Measurements from ENCODE around the gene LZTS2. TPM values are rescaled to one million over a fixed set of nuclear protein-coding genes. Genes with fewer than 3 reads are reported as not detected.

Gene LZTS2
- total RNA-seq, 1 experiment from 2014 or later: 69.1 TPM

DNA sequence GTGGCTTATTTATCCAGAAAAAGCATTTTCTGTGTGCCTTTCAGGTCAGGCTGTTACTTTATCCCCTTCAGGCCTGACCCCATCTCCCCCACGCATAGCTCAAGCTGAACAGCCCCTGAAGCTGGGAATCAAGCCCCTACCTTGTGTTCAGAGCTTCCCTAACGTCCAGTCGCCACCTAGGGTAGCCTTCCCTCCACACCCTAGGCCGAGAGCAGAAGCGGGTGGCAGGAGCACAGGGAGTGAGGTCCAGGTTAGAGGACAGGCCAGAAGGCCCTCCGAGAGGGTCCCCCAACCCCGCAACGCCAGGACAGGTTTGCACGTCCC, 30.8 kb upstream of the LZTS2 start:
- no peaks in the 10 kb centered on the region for H3K27me3 ChIP-seq (ENCODE audit: insufficient read depth, low read length)
- H2BK5ac ChIP-seq (ENCODE audit: insufficient read length, low read length): no peak overlapping the region
- no CpG with 5 or more reads among the region's 9 CpGs for WGBS (ENCODE audit: extremely low coverage, insufficient read length, low lambda C conversion rate)
- no peak overlapping the region for H2AFZ ChIP-seq (ENCODE audit: low read length)
- no peak overlapping the region for H3K4ac ChIP-seq (ENCODE audit: low read depth, low read length)
- H3T11ph ChIP-seq (ENCODE audit: low read length): no peak overlapping the region
- Mint-ChIP-seq H3K4me3 (peak overlapping the region; percentile 66 to 84), H3K9me3 (no peaks in the 10 kb centered on the region; a peak in 1 of 5 replicates), H3K36me3 (ENCODE audit: insufficient read depth in 1 of 3, low read depth in 3 of 3) (peaks cover 0 to 2% (median 0%) of the 10 kb centered on the region in 3 experiments; a peak in 1 of 7 replicates), H3K27ac (no peak overlapping the region), H3K4me1 (peaks cover 32 to 34% of the 10 kb centered on the region in 2 experiments), H3K27me3 (ENCODE audit: low read depth) (peaks cover 7% of the 10 kb centered on the region)
- H4K8ac ChIP-seq (replicated peaks; ENCODE audit: insufficient read length, low read depth, low read length): no peak overlapping the region
- no peaks in the 10 kb centered on the region for H3K79me1 ChIP-seq (ENCODE audit: insufficient read depth, low read depth, low read length, poor library complexity, severe bottlenecking)
- H2BK12ac ChIP-seq (ENCODE audit: insufficient read length, low read depth, low read length): no peak overlapping the region
- peak overlapping the region; percentile 95 for H3K4me2 ChIP-seq (ENCODE audit: insufficient read depth, insufficient read length, low read length)
- H2BK120ac ChIP-seq (ENCODE audit: low read depth, low read length, poor library complexity, severe bottlenecking): no peak overlapping the region
- H3K14ac ChIP-seq (ENCODE audit: insufficient read depth, low read length): 0 out of 2 replicates have a peak overlapping the region, but pooled peaks have one; percentile 26
- no peak overlapping the region for H3K9ac ChIP-seq (ENCODE audit: extremely low read depth, insufficient read length, low read length)
- no peaks in the 10 kb centered on the region for H3K79me2 ChIP-seq (ENCODE audit: insufficient read depth, low read length)
- H2BK15ac ChIP-seq (ENCODE audit: low read depth, low read length): no peak overlapping the region
- H3K18ac ChIP-seq (ENCODE audit: insufficient read length, low read depth, low read length): no peak overlapping the region
- H3K9me3 ChIP-seq (ENCODE audit: control insufficient read depth, low read depth, low read length): no peaks in the 10 kb centered on the region
- peaks cover 12% of the 10 kb centered on the region for H3K23me2 ChIP-seq (ENCODE audit: insufficient read length, low read depth, low read length, poor library complexity, severe bottlenecking)
- TF ChIP-seq, protein P1, sequence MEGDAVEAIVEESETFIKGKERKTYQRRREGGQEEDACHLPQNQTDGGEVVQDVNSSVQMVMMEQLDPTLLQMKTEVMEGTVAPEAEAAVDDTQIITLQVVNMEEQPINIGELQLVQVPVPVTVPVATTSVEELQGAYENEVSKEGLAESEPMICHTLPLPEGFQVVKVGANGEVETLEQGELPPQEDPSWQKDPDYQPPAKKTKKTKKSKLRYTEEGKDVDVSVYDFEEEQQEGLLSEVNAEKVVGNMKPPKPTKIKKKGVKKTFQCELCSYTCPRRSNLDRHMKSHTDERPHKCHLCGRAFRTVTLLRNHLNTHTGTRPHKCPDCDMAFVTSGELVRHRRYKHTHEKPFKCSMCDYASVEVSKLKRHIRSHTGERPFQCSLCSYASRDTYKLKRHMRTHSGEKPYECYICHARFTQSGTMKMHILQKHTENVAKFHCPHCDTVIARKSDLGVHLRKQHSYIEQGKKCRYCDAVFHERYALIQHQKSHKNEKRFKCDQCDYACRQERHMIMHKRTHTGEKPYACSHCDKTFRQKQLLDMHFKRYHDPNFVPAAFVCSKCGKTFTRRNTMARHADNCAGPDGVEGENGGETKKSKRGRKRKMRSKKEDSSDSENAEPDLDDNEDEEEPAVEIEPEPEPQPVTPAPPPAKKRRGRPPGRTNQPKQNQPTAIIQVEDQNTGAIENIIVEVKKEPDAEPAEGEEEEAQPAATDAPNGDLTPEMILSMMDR (conservative IDR thresholded peaks at IDR 0.05): no peak
- no peak overlapping the region for H3K56ac ChIP-seq (ENCODE audit: insufficient read length, low read depth, low read length)
- no peak overlapping the region for H3K27ac ChIP-seq (ENCODE audit: insufficient read length, low read depth, low read length)
- H3K23ac ChIP-seq (ENCODE audit: insufficient read length, low read depth, low read length): no peak overlapping the region
- H2AK5ac ChIP-seq (ENCODE audit: insufficient read length, low read length): no peak overlapping the region
- H3K4me1 ChIP-seq (ENCODE audit: insufficient read depth, low read length): no peaks in the 10 kb centered on the region
- H2BK20ac ChIP-seq (ENCODE audit: low read depth, low read length, poor library complexity, severe bottlenecking): no peak overlapping the region
- H4K20me1 ChIP-seq (ENCODE audit: control insufficient read depth, insufficient read depth, insufficient read length): no peaks in the 10 kb centered on the region
- no peak overlapping the region for H4K91ac ChIP-seq (ENCODE audit: insufficient read length, low read depth, low read length)
- no peak for DNase-seq
- H4K5ac ChIP-seq (ENCODE audit: insufficient read length, low read depth, low read length): no peak overlapping the region
